Caco-2 (cell line): Measurements from ENCODE around the gene EVL. TPM values are rescaled to one million over a fixed set of nuclear protein-coding genes. Genes with fewer than 3 reads are reported as not detected.

ENCODE experiments used
- BruUV-seq: library from RNA; stranded (reverse); fragments of 400-500 nt; replicated peaks from 2 replicates; lab custom pipeline; 2021; lab: Mats Ljungman, UMichigan
- CTCF ChIA-PET: fragments of 300-600 bp; sonication (Branson Sonifier 250); formaldehyde crosslinking; loops from one replicate; lab custom pipeline; 2022; ENCODE audit warnings: antibody characterized with exemption; lab: Charles Lee
- POLR2A ChIA-PET: fragments of 300-600 bp; sonication (Branson Sonifier 250); formaldehyde crosslinking; loops from one replicate; lab custom pipeline; 2022; ENCODE audit warnings: antibody characterized with exemption; lab: Charles Lee
- DNase-seq, 2 experiments: peaks; one replicate each; pipeline versions ENCODE4 v3.0.0 to v3.0.0-alpha.2; 2020 to 2022
- H3K27me3 ChIP-seq: replicated peaks from 2 replicates; pipeline ENCODE4 v1.6.0; 2011; ENCODE audit warnings: low read length; ENCODE audit not compliant: control insufficient read depth, insufficient read depth
- H3K36me3 ChIP-seq: 2 replicates; pipeline ENCODE4 v1.5.1; 2011; ENCODE audit warnings: low read length; ENCODE audit not compliant: control insufficient read depth, insufficient read depth
- H3K4me1 ChIP-seq: fragments of 250-450 bp; sonication (Bioruptor Pico); 2 replicates; pipeline ENCODE4 v1.5.1; 2020; ENCODE audit warnings: mild to moderate bottlenecking
- H3K4me3 ChIP-seq: 2 replicates; pipeline ENCODE4 v1.5.1; 2011; ENCODE audit warnings: low read depth, mild to moderate bottlenecking, control low read depth, low read length
- H3K9me3 ChIP-seq: fragments of 250-450 bp; sonication (Bioruptor Pico); 2 replicates; pipeline ENCODE4 v1.5.1; 2020; ENCODE audit warnings: mild to moderate bottlenecking, moderate library complexity
- H3K27ac Mint-ChIP-seq: one replicate; pipeline ENCODE4 v1.8.0; 2022; ENCODE audit warnings: mixed read lengths; ENCODE audit not compliant: unreplicated experiment
- H3K27me3 Mint-ChIP-seq: one replicate; pipeline ENCODE4 v1.8.0; 2022; ENCODE audit warnings: mixed read lengths; ENCODE audit not compliant: insufficient read depth, unreplicated experiment
- H3K36me3 Mint-ChIP-seq: one replicate; pipeline ENCODE4 v1.8.0; 2022; ENCODE audit warnings: mild to moderate bottlenecking, mixed read lengths; ENCODE audit not compliant: insufficient read depth, unreplicated experiment
- H3K4me1 Mint-ChIP-seq: one replicate; pipeline ENCODE4 v1.8.0; 2022; ENCODE audit warnings: low read depth, mixed read lengths; ENCODE audit not compliant: unreplicated experiment
- H3K4me3 Mint-ChIP-seq: one replicate; pipeline ENCODE4 v1.8.0; 2022; ENCODE audit warnings: mild to moderate bottlenecking, moderate library complexity, mixed read lengths; ENCODE audit not compliant: unreplicated experiment
- H3K9me3 Mint-ChIP-seq: one replicate; pipeline ENCODE4 v1.8.0; 2022; ENCODE audit warnings: mixed read lengths; ENCODE audit not compliant: unreplicated experiment
- intact Hi-C: fragments of 100-400 bp; cut with micrococcal nuclease; formaldehyde crosslinking; loops from one replicate; pipeline ENCODE4 v1.10.0; 2022; ENCODE audit not compliant: unreplicated experiment
- total RNA-seq: library from RNA; stranded (reverse); gene quantifications from 2 replicates; pipeline ENCODE4 v1.2.3, GENCODE V29; 2022
- TF ChIP-seq, protein P1 (sequence below), 2 experiments: fragments of 200-600 bp in 1 of 2; IDR thresholded peaks; 1 replicate in 1 of 2; 2 replicates in 1 of 2; pipeline versions ENCODE4 v1.5.1 to v1.8.0; 2011 to 2022; ENCODE audit warnings: antibody characterized with exemption in 1 of 2, control low read depth in 1 of 2, inconsistent platforms in 1 of 2, low read depth in 1 of 2, low read length in 1 of 2, mild to moderate bottlenecking in 1 of 2, moderate library complexity in 1 of 2; ENCODE audit not compliant: insufficient read depth in 1 of 2, severe bottlenecking in 1 of 2, unreplicated experiment in 1 of 2

EVL gene
- total RNA-seq, 1 experiment from 2014 or later, result 14.2 TPM

DNA sequence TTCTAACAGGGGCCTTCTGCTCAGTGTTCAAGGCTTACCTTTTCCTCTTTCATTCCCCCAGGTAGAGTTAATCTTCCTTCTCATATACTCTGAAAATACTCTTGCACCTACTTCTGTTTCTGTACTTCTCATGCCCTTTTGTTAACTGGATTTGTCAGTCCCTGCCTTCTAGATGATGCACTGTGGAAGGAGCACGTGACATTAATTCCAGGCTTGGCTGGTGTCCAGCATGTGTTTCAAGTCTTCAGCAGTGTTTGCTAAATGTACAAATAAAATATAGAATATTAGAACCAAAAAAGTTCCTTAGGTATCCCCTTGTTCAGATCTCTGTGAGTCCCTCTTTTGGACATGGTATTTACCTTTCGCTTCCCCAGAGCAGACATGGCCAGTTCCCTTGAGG lies 27.9 kb upstream of the EVL start:
- no TSS peak for BruUV-seq
- intact Hi-C loops, result no loop called here
- H3K4me3 ChIP-seq, result no peak overlapping the region
- H3K27me3 Mint-ChIP-seq, result no peaks in the 10 kb centered on the region
- H3K27ac Mint-ChIP-seq, result no peak overlapping the region
- no peak for DNase-seq
- no peaks in the 10 kb centered on the region for H3K4me1 ChIP-seq
- H3K4me1 Mint-ChIP-seq, result no peaks in the 10 kb centered on the region
- H3K9me3 ChIP-seq, result no peaks in the 10 kb centered on the region
- CTCF ChIA-PET, result no interaction called here
- H3K4me3 Mint-ChIP-seq, result no peak overlapping the region
- no peaks in the 10 kb centered on the region for H3K9me3 Mint-ChIP-seq
- POLR2A ChIA-PET, result no interaction called here
- H3K36me3 ChIP-seq, result no peaks in the 10 kb centered on the region
- TF ChIP-seq, protein P1, sequence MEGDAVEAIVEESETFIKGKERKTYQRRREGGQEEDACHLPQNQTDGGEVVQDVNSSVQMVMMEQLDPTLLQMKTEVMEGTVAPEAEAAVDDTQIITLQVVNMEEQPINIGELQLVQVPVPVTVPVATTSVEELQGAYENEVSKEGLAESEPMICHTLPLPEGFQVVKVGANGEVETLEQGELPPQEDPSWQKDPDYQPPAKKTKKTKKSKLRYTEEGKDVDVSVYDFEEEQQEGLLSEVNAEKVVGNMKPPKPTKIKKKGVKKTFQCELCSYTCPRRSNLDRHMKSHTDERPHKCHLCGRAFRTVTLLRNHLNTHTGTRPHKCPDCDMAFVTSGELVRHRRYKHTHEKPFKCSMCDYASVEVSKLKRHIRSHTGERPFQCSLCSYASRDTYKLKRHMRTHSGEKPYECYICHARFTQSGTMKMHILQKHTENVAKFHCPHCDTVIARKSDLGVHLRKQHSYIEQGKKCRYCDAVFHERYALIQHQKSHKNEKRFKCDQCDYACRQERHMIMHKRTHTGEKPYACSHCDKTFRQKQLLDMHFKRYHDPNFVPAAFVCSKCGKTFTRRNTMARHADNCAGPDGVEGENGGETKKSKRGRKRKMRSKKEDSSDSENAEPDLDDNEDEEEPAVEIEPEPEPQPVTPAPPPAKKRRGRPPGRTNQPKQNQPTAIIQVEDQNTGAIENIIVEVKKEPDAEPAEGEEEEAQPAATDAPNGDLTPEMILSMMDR (IDR thresholded peaks at IDR 0.05; ENCODE audit: insufficient read depth in 1 of 2, low read depth in 1 of 2, low read length in 1 of 2, severe bottlenecking in 1 of 2, unreplicated experiment in 1 of 2), result no peak
- H3K36me3 Mint-ChIP-seq, result no peaks in the 10 kb centered on the region
- no peaks in the 10 kb centered on the region for H3K27me3 ChIP-seq

DNA sequence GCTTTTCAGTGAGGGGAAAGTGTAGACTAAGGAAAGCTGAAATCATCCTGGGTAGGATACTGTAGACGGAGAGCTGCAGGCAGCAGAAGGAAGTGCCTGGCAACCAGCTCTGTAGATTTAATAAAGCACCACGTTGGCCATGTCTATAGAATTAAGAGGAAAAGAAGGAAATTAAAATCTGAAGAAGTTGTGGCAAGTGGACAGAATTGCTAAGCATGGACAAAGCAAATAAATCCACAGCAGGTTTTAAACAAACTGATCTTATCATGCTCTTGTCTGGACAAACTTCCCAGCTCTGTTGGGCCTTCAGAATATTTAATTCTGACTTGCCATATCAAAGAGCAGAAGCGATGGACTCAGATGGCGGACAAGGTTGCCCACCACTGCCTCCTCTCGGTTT lies 27.2 kb upstream of the EVL start:
- Mint-ChIP-seq H3K27me3 (no peaks in the 10 kb centered on the region), H3K27ac (no peak overlapping the region), H3K36me3 (no peaks in the 10 kb centered on the region), H3K4me1 (no peaks in the 10 kb centered on the region), H3K9me3 (no peaks in the 10 kb centered on the region), H3K4me3 (no peak overlapping the region)
- BruUV-seq, result no TSS peak
- H3K4me1 ChIP-seq, result no peaks in the 10 kb centered on the region
- TF ChIP-seq, protein P1 (IDR thresholded peaks at IDR 0.05; ENCODE audit: insufficient read depth in 1 of 2, low read depth in 1 of 2, low read length in 1 of 2, severe bottlenecking in 1 of 2, unreplicated experiment in 1 of 2), result no peak
- H3K36me3 ChIP-seq, result no peaks in the 10 kb centered on the region
- H3K4me3 ChIP-seq, result no peak overlapping the region
- H3K27me3 ChIP-seq, result no peaks in the 10 kb centered on the region
- DNase-seq, result no peak
- no peaks in the 10 kb centered on the region for H3K9me3 ChIP-seq
- POLR2A ChIA-PET, result no interaction called here
- CTCF ChIA-PET, result no interaction called here
- intact Hi-C loops, result no loop called here

DNA sequence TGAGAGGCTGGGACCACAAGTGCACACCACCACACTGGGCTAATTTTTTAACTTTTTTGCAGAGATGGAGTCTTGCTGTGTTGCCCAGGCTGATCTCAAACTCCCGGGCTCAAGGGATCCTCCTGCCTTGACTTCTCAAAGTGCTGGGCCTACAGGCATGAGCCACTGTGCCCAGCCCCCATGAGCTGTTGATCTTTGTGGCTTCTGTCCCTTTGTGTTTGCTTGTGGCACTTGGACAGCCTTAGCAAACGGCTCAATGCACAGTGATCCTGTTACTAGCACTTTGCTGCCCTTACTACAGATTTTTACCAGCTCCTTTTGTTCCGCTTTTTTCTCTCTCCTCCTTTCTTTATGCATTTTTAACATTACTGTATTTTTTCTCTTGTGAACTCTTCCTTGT lies 25.3 kb upstream of the EVL start:
- H3K4me3 Mint-ChIP-seq, result no peak overlapping the region

More for the DNA sequence above, 25.3 kb upstream of the EVL start:
- Histone ChIP-seq H3K9me3 (no peaks in the 10 kb centered on the region), H3K27me3 (no peaks in the 10 kb centered on the region), H3K36me3 (no peaks in the 10 kb centered on the region), H3K4me3 (no peak overlapping the region), H3K4me1 (no peaks in the 10 kb centered on the region)
- TF ChIP-seq, protein P1 (IDR thresholded peaks at IDR 0.05; ENCODE audit: insufficient read depth in 1 of 2, low read depth in 1 of 2, low read length in 1 of 2, severe bottlenecking in 1 of 2, unreplicated experiment in 1 of 2), result no peak
- intact Hi-C loops, result no loop called here
- no peak for DNase-seq
- POLR2A ChIA-PET, result no interaction called here
- Mint-ChIP-seq H3K27me3 (no peaks in the 10 kb centered on the region), H3K36me3 (no peaks in the 10 kb centered on the region), H3K9me3 (no peaks in the 10 kb centered on the region), H3K4me1 (no peaks in the 10 kb centered on the region), H3K27ac (no peak overlapping the region)
- BruUV-seq, result no TSS peak
- CTCF ChIA-PET, result interaction anchor here (0.8 kb wide), 1 partner anchor 15 kb away, joined by 4 read pairs; no protein-coding TSS in a partner anchor
